RPMI7951 (cell line): ENCODE measurements around the gene KDM8. TPM values are rescaled to one million over a fixed set of nuclear protein-coding genes. Genes with fewer than 3 reads are reported as not detected.
"Not testable (repeated sequence)": the region's sequence is repeated elsewhere in the genome, so short reads cannot be mapped to it uniquely, and the experiment has no call there.

Source experiments
- DNase-seq: peaks from one replicate; pipeline ENCODE4 v3.0.0-alpha.2; 2012; ENCODE audit warnings: low read depth
- total RNA-seq: library from RNA; depleted of rRNA; stranded (reverse); fragments of >200 nt; shearing (Covaris generic); gene quantifications from 2 replicates; pipeline ENCODE4 v1.2.3, GENCODE V29; 2014

Gene KDM8
- total RNA-seq, 1 experiment from 2014 or later = 2.4 TPM

- no peak for DNase-seq
Measured at GRCh38 chr16:27191352-27191924, 11.9 kb upstream of the KDM8 start.

- no peak for DNase-seq
Measured at GRCh38 chr16:27193300-27193990, 9.9 kb upstream of the KDM8 start.

DNA sequence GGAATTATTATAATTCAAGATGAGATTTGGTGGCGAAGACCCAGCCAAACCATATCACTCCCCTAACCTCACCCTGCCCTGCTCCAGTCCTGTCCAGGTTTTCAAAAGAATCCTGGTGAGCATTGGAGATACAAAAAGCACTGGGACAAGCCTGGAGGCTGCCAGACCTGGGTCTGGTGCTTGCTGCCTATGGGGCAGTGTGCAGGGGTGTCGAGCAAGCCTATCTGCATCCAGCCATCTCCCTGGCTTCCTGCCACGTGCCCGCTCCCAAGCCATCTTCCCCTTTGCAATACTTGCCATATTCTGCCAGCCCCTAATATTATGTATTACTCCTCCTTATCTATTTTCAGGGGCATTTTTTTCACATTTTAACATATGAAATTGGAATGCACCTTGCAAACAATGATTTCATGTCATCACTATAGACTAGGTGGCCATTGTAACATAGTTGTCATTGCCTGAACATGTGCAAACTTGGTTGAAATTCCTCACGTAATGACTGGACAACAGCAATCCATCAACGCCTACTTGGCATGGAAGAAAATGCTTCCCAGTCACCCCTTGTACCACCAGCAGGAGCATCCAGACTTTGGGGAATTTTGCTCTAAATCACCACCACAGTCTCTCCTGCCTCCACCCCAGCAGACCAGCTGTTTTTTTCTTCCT lies 8.1 kb upstream of the KDM8 start:
- DNase-seq = no peak

DNA sequence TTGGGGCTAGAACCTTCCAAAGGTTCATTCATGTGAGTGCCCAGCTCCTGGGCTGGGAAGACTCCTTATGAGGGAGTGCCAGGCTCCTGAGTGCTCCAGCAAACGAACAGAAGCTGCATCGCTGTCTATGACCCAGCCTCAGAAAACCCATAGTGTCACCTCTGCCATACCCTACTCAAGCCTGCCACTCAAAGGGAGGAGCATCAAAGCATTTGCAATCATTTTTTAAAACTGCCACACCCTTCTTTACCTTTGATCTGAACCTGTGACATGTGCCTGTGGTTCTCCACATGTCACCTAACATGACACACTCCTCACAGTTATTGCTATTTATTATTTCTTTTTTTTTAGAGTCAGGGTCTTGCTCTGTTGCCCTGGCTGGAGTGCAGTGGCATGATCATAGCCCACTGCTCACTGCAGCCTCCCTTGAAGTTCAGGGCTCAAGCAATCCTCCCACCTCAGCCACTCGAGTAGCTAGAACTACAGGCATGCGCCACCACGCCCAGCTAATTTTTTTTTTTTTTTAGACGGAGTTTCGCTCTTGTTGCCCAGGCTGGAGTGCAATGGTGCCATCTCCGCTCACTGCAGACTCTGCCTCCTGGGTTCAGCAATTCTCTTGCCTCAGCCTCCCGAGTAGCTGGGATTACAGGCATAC lies 7.3 kb upstream of the KDM8 start:
- DNase-seq = no peak

DNA sequence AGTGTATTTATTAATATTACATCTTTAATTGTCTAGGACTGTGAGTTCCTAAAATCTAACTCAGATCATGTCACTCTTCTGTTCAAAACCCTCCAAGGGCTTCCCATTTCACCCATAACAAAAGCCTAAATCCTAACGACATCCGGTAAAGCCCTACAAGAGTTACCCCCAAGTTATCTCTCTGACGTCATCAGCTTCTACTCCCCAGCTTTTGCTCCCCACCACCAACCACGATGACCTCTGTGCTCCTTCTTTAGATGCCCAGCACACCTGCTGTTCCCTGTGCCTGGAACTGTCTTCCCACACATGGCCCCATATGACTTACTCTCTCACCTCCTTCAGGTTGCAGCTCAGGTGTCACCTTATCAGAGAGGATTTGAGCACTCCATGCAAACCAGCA lies 6.3 kb upstream of the KDM8 start:
- no peak for DNase-seq

GRCh38 chr16:27198451-27199234 lies 4.7 kb upstream of the KDM8 start:
- DNase-seq = no peak

DNA sequence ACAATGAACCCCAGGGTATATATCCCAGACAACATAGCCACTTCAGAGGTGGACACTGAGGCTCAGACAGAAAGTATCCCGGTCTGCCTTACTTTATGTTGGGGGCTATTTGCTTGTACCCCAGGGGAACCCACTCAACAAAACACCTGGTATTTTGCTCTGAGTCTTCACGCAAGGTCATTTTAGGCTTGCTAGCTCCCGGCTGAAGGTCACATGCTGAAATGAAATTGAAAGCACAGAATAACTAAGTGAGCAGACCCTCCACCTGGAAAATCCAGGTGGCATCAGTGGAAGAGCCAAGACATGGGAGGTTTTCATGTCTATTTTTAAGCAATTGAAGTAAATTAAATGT lies 4.1 kb upstream of the KDM8 start:
- no peak for DNase-seq

GRCh38 chr16:27199736-27200135 lies 3.6 kb upstream of the KDM8 start:
- DNase-seq = peak; percentile 44

DNA sequence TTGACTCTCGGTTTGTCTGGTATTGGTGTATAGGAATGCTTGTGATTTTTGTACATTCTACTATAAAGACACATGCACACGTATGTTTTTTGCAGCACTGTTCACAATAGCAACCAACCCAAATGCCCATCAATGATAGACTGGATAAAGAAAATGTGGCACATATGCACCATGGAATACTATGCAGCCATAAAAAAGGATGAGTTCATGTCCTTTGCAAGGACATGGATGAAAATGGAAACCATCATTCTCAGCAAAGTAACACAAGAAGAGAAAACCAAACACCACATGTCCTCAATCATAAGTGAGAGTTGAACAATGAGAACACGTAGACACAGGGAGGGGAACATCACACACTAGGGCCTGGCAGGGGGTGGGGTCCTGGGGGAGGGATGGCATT lies 2.4 kb upstream of the KDM8 start:
- not testable (repeated sequence) for DNase-seq

- DNase-seq = peak; percentile 89
Measured at GRCh38 chr16:27202923-27203506, 311 bp upstream of the KDM8 start.

- DNase-seq = no peak
Measured at GRCh38 chr16:27204312-27204915, 1.1 kb downstream of the KDM8 start.

- no peak for DNase-seq
Measured at GRCh38 chr16:27205423-27206065, 2.2 kb downstream of the KDM8 start.

- DNase-seq = not testable (repeated sequence)
Measured at GRCh38 chr16:27207121-27207520, 3.8 kb downstream of the KDM8 start.

DNA sequence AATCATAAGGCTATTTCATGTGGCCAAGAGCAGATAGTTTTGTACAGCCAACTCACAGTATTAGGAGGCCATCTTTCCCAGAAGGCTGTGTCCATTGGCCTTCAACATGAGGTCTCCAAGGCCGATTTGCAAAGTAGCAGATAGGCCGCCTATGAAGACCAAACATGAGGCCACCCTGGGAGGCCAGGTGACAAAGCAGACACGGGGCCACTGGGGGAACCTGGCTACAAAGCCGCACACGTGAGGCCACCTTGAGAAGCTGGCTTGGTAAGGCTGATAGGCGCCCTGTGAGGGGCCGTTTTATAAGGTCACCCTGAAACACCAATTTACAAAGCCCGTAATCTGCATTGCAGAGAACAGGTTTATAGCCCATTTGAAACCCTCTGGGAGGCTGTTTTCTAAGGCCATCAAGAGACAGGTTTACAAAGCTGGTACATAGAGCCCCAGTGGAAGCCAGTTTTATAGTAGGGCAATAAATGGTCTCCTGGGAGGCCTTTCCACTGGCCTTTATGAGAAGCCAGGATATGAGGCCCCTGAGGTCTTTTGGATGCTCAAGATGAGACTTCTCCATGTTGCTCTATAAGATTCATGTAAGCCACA lies 4.9 kb downstream of the KDM8 start:
- no peak for DNase-seq

- DNase-seq = no peak
Measured at GRCh38 chr16:27208796-27209195, 5.5 kb downstream of the KDM8 start.

DNA sequence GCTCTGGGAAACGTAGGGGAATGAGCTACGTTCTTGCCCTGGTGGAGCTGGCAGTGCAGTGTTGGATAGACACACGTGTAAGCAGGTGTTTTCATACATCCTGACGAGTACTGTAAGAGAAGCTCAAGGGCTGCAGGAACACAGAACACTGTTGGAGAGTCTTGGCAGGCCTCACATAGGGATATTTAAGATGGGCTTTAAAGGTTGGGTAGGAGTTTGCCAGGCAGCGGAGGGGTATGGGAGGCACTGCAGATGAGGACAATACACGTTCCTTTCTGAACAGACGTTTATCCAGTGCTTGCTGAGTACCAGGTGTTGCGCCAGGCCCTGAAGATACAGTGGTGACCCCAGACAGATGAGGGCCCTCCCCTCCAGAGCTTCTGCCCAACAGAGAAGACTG lies 6.3 kb downstream of the KDM8 start:
- DNase-seq = no peak

DNA sequence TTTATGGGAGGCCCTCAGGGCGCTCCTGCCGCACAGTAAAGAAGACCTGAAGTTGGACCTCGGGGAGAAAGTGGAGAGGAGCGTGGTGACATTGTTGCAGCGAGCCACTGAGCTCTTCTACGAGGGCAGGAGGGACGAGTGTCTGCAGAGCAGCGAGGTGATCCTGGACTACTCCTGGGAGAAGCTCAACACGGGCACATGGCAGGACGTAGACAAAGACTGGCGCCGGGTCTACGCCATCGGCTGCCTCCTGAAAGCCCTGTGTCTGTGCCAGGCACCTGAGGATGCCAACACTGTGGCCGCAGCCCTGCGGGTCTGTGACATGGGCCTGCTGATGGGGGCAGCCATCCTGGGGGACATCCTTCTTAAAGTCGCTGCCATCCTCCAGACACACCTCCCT lies 6.8 kb downstream of the KDM8 start:
- no peak for DNase-seq

DNA sequence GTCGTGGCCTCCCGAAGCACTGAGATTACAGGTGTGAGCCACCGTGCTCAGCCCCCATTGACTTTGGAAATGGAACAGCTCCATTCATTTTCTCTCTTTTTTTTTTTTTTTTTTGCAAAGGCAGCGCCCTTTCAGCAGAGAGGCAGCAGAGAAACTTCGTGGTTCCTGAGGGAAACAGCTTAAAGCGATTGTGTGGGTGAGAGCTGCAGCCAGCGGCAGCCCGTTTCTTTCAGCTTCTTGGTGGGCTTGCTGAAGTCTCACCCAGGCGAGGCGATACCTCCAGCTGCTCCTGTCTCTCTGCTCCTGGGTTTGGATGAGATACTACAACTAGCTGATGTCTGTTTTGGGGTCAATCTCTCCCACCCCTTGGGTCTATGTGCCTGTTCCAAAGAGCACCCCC lies 7.7 kb downstream of the KDM8 start:
- DNase-seq = no peak

DNA sequence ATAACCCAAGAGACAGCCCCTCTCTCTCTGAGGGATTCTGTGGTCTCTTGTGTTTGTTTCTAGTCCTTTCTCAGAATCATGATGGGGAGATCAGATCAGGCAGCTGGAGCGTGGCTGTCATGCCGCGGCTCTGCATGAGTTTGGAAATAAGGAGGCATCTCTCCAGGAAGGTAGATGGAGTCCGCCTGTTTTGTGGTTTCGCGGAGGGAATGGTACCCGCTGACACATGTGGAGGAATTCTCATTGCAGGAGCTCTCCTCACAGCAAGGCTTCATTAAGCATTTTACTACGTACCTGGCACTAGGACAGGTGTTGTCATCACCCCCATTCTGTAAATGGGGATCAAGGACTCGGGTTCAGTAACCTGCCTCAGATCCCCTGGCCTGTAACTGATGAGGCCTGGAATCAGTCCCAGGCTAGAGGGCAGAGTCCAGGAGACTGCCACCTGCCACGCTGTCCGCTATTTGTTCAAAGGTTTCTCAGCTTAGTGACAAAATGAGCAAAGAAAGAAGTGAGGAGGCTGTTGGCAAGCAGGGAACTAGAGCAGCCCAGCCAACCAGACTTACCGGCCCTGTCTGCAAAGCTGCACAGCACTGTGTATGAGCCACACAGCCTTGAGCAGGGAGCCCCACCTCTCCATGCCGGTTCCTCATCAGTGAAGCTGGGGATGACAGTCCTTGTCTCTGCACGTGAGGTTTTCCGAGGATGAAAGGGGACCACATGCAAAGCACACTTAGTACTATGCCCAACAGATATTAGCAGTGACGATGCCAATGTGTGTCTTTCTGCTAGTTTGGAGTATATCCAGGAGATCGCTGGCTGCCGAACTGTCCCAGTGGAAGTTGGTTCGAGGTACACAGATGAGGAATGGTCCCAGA lies 11.0 kb downstream of the KDM8 start:
- DNase-seq = no peak
